Measurements from ENCODE around the gene SORBS2. TPM values are rescaled to one million over a fixed set of nuclear protein-coding genes. Genes with fewer than 3 reads are reported as not detected.
A peak's percentile ranks its signal among the peaks of the same experiment; 100 is the strongest.

The SORBS2 gene
- total and polyA plus RNA-seq, 2 experiments from 2014 or later: 0.32 to 1.5 TPM

DNA sequence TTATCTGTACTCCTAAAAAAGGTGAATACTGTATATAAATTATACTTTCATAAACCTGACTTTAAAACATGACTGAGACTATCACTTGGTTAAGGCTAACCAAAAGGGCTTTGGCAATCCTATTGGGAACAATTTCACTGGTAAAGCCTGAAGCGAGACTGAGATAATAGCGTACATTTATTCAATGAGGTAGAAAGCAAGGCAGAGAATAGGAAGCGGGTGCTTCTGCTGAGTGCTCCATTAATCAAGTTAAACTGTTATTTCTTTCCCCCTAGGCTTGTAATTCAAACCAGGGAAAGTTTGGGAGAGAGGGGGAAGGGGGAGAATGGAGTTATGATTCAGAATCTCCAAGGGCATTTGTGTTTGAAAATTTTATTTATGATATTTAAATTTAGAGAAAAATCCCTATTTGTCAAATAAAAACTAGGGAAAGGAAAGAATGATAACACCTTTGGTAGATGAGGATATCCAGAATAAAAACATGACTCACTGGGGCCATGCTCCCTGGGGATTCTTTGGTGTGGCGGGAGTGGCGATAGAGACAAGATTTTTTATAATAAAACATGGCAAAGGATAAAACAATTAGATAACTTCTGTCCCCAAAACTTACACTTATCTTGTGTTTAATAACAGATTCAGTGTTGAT lies 34.6 kb upstream of the SORBS2 start:
- H3K4me3 ChIP-seq: no peak overlapping the region
- H3K9ac ChIP-seq: peak overlapping the region; percentile 40; the same call in 1 of the 2 replicates
- H3K27ac ChIP-seq: peak overlapping the region; percentile 74
- peak; percentile 37 for DNase-seq
- H3K36me3 ChIP-seq (ENCODE audit: low read depth): no peaks in the 10 kb centered on the region
- peak overlapping the region; percentile 53 for H3K4me2 ChIP-seq (ENCODE audit: unreplicated experiment)
- H3K4me1 ChIP-seq (ENCODE audit: insufficient read depth): peaks cover 23% of the 10 kb centered on the region
- TF ChIP-seq EZH2 (IDR thresholded peaks at IDR 0.05; ENCODE audit: insufficient read depth, poor library complexity, severe bottlenecking) (no peak), EZH2phosphoT487 (IDR thresholded peaks at IDR 0.05; ENCODE audit: insufficient read depth, low read depth) (no peak)
- peaks cover 11% of the 10 kb centered on the region; the same call in 1 of the 2 replicates for H3F3A ChIP-seq (ENCODE audit: insufficient read depth)
- in situ Hi-C loops (cut with MboI): no loop called here
- WGBS, 2 experiments (ENCODE audit: low coverage in 1 of 2, low lambda C conversion rate in 2 of 2, missing lambda C conversion rate in 2 of 2): 82 to 88% methylated on average over 5 of the region's 5 CpGs
- no peaks in the 10 kb centered on the region for H3K9me3 ChIP-seq (ENCODE audit: low read depth)
- H3K79me2 ChIP-seq (ENCODE audit: insufficient read depth): no peaks in the 10 kb centered on the region
- no peaks in the 10 kb centered on the region for H4K20me1 ChIP-seq (ENCODE audit: insufficient read depth)
- no peaks in the 10 kb centered on the region for H3K27me3 ChIP-seq (replicated peaks; ENCODE audit: insufficient read depth)
- H3K9me2 ChIP-seq (ENCODE audit: insufficient read depth): no peaks in the 10 kb centered on the region
- H2AFZ ChIP-seq: no peak overlapping the region

- Histone ChIP-seq H3K4me1 (ENCODE audit: insufficient read depth) (peaks cover 23% of the 10 kb centered on the region), H3K79me2 (ENCODE audit: insufficient read depth) (no peaks in the 10 kb centered on the region), H3K27ac (no peak overlapping the region), H3K27me3 (replicated peaks; ENCODE audit: insufficient read depth) (no peaks in the 10 kb centered on the region), H3K4me3 (no peak overlapping the region), H3K9me3 (ENCODE audit: low read depth) (no peaks in the 10 kb centered on the region), H3K4me2 (ENCODE audit: unreplicated experiment) (no peak overlapping the region), H2AFZ (no peak overlapping the region), H3K9ac (no peak overlapping the region), H3F3A (ENCODE audit: insufficient read depth) (peaks cover 11% of the 10 kb centered on the region; the same call in 1 of the 2 replicates), H3K36me3 (ENCODE audit: low read depth) (no peaks in the 10 kb centered on the region), H3K9me2 (ENCODE audit: insufficient read depth) (no peaks in the 10 kb centered on the region), H4K20me1 (ENCODE audit: insufficient read depth) (no peaks in the 10 kb centered on the region)
- no peak for DNase-seq
- WGBS, 2 experiments (ENCODE audit: low coverage in 1 of 2, low lambda C conversion rate in 2 of 2, missing lambda C conversion rate in 2 of 2): 51 to 56% methylated on average over 3 of the region's 3 CpGs
- TF ChIP-seq EZH2 (IDR thresholded peaks at IDR 0.05; ENCODE audit: insufficient read depth, poor library complexity, severe bottlenecking): no peak
- in situ Hi-C loops (cut with MboI): no loop called here
Observed at GRCh38 chr4:185845966-185846365, 34.0 kb upstream of the SORBS2 start.

GRCh38 chr4:185841451-185841850 lies 29.5 kb upstream of the SORBS2 start:
- Histone ChIP-seq H3K4me1 (ENCODE audit: insufficient read depth) (peaks cover 24% of the 10 kb centered on the region), H3K36me3 (ENCODE audit: low read depth) (no peaks in the 10 kb centered on the region), H3K79me2 (ENCODE audit: insufficient read depth) (no peaks in the 10 kb centered on the region), H3F3A (ENCODE audit: insufficient read depth) (peaks cover 23% of the 10 kb centered on the region), H2AFZ (no peak overlapping the region), H3K4me3 (no peak overlapping the region), H3K9me2 (ENCODE audit: insufficient read depth) (no peaks in the 10 kb centered on the region), H3K4me2 (ENCODE audit: unreplicated experiment) (no peak overlapping the region), H4K20me1 (ENCODE audit: insufficient read depth) (no peaks in the 10 kb centered on the region), H3K9ac (no peak overlapping the region), H3K9me3 (ENCODE audit: low read depth) (no peaks in the 10 kb centered on the region), H3K27ac (no peak overlapping the region), H3K27me3 (replicated peaks; ENCODE audit: insufficient read depth) (no peaks in the 10 kb centered on the region)
- TF ChIP-seq EZH2 (IDR thresholded peaks at IDR 0.05; ENCODE audit: insufficient read depth, poor library complexity, severe bottlenecking): no peak
- TF ChIP-seq EZH2phosphoT487 (IDR thresholded peaks at IDR 0.05; ENCODE audit: insufficient read depth, low read depth): no peak
- in situ Hi-C loops (cut with MboI): no loop called here
- WGBS, 2 experiments (ENCODE audit: low coverage in 1 of 2, low lambda C conversion rate in 2 of 2, missing lambda C conversion rate in 2 of 2): 94 to 95% methylated on average over 2 of the region's 2 CpGs
- no peak for DNase-seq

DNA sequence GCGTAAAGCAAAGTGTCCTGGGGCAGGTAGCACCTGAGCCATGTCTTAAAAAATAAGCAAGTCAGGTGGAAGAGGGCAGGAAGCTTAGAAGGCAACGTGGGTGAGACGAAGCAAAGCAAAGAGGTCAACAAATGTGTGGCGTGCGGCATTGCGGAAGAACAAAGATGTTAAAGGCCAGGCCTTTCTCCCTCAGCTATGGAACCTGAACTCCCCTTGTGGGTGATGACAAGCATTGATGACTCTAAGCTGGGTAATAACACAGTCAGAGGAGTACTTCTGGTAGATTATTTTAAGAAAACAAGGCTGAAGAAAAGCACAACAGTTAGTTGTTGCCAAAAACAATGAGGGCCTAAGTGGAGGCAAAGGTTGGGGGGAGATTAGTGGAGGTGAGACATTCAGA lies 29.0 kb upstream of the SORBS2 start:
- no peak for DNase-seq
- H3F3A ChIP-seq (ENCODE audit: insufficient read depth): peaks cover 23% of the 10 kb centered on the region
- TF ChIP-seq EZH2 (IDR thresholded peaks at IDR 0.05; ENCODE audit: insufficient read depth, poor library complexity, severe bottlenecking) (no peak), EZH2phosphoT487 (IDR thresholded peaks at IDR 0.05; ENCODE audit: insufficient read depth, low read depth) (no peak)
- H3K36me3 ChIP-seq (ENCODE audit: low read depth): no peaks in the 10 kb centered on the region
- no peaks in the 10 kb centered on the region for H3K27me3 ChIP-seq (replicated peaks; ENCODE audit: insufficient read depth)
- no peaks in the 10 kb centered on the region for H3K9me2 ChIP-seq (ENCODE audit: insufficient read depth)
- H3K27ac ChIP-seq: no peak overlapping the region
- H3K4me2 ChIP-seq (ENCODE audit: unreplicated experiment): no peak overlapping the region
- no peak overlapping the region for H2AFZ ChIP-seq
- H3K9ac ChIP-seq: no peak overlapping the region
- WGBS, 2 experiments (ENCODE audit: low coverage in 1 of 2, low lambda C conversion rate in 2 of 2, missing lambda C conversion rate in 2 of 2): 88 to 92% methylated on average over 5 to 6 of the region's 6 CpGs
- peaks cover 24% of the 10 kb centered on the region for H3K4me1 ChIP-seq (ENCODE audit: insufficient read depth)
- in situ Hi-C loops (cut with MboI): no loop called here
- no peaks in the 10 kb centered on the region for H4K20me1 ChIP-seq (ENCODE audit: insufficient read depth)
- no peak overlapping the region for H3K4me3 ChIP-seq
- no peaks in the 10 kb centered on the region for H3K79me2 ChIP-seq (ENCODE audit: insufficient read depth)
- no peaks in the 10 kb centered on the region for H3K9me3 ChIP-seq (ENCODE audit: low read depth)

Data from GM23248 (cell line).